Myocyte (in vitro differentiated cells): ENCODE data around the gene ZDHHC8. TPM values are rescaled to one million over a fixed set of nuclear protein-coding genes. Genes with fewer than 3 reads are reported as not detected.

Experiments
- DNase-seq: peaks from one replicate; pipeline ENCODE4 v3.0.0-alpha.2; 2012; ENCODE audit warnings: low read depth
- microRNA counts: library from miRNA; unstranded; fragments of <30 nt; microRNA quantifications from one replicate; lab custom pipeline; 2016
- microRNA-seq: library from miRNA; unstranded; fragments of <30 nt; microRNA quantifications from one replicate; pipeline ENCODE4, GENCODE V29; 2016
- total RNA-seq: library from RNA; depleted of rRNA; stranded (reverse); fragments of >200 nt; gene quantifications from 2 replicates; pipeline ENCODE4 v1.2.3, GENCODE V29; 2014

The ZDHHC8 gene
- total RNA-seq, 1 donor from 2014 or later = 15.6 TPM

DNA sequence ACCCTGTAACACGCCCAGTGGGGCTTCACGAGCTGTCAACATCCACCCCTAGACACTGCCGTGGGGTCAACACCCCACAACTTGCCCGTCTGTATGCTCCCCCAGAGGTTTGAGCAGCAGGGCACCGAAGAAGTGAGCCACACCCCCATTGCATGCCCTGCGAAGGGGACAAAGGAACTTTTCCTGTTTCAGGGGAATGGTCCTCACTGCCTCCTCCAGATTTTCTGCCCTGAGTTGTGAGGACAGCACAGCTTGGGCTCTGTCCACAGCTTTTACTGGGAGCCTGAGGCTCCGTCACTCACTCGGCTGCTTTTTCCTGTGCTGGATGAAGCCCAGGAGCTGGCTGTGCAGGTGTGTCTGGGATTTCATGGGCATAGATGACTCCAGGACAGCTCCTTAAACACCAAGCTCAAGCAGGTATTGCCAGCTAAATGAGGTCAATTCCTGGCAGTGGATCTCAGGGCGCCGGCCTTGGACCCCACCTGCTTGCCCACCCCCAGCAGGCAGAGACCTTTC lies 59.5 kb downstream of the ZDHHC8 start:
- DNase-seq = no peak

DNA sequence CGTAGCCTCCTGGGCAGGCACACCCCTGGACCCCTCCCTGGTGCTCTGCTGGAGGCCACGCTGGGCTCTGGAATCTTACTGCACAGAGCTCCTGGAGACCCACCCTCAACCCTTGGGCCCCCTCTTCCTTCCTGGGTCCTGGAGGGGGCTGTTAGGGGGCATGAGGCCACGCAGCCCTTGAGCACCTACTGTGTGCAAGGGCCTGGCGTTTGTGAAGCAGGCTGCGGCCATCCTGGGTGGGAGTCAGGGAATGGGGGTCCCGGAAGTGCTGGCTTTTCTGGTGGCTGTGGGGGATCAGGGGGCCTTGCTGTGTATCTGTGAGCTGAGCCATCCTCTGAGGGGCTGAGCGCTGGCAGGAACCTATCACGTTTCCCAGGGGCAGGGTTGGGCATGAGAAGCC lies 60.2 kb downstream of the ZDHHC8 start:
- no peak for DNase-seq

DNA sequence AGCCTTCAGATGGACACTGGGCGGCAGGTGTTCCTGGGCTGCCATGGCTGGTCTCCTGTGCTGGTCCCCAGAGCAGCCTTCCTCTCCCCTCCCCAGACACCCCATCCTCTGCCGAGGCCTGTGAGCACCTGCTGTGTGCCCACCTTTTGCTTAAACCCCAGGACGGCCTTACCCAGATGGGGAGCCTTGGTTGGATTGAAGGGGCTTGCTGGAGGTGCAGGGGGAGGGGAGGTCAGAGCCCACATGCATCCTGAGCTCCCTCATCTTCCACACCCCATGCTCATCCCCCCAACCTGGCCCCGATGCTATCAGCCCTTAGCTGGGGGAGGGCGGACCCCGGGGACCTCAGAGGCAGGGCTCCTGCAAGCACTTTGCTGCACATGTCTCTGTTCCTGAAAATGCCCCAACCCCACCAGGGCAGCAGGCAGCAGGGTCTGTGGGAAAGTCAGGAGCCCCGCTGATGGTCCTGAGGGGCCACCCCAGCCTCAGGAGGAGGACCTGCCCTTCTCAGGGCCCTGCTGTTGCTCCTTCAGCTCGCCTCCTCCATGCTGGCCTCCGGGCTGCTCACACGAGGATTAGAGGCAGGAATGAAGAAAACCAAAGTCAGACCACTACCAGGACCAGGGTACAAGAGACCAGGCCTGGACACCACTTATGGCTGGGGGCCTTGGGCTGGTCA lies 60.8 kb downstream of the ZDHHC8 start:
- DNase-seq = no peak

DNA sequence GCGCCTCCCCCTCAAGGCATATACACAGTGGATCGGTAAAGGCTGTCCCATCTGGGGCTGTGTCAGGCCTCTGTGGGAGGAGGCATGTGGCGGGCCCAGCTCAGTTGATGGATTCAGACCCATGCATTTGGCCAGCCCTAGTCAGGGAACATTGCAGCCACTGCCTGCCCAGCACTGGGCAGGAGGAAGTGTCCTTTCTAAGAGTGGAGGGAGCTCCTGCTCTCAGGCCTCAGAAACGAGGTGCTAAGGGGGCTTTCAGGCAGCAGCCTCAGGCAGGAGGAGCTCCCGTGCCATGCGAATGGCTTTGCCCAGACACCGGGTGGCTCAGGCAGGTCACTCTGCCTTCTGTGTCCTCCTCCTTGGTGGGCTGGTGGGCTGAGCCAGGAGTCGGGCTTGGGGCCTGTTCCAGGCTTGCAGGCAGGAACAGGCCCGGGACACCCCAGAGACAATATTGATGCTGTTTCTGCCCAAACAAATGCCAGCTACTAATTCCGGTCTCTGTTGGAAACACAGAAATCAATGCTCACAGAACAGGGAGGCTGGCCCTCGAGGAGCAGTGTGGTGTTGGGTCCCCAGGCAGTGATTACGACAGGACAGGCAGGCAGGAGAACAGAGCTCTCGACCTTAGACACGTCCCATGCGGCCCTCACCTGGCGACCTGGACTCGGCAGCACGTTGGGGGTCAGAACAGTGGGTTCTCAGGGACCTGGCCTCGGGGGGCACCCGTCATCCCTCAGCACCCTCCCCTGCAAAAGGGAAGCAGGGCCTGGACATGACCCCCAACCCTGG lies 61.6 kb downstream of the ZDHHC8 start:
- DNase-seq = no peak

DNA sequence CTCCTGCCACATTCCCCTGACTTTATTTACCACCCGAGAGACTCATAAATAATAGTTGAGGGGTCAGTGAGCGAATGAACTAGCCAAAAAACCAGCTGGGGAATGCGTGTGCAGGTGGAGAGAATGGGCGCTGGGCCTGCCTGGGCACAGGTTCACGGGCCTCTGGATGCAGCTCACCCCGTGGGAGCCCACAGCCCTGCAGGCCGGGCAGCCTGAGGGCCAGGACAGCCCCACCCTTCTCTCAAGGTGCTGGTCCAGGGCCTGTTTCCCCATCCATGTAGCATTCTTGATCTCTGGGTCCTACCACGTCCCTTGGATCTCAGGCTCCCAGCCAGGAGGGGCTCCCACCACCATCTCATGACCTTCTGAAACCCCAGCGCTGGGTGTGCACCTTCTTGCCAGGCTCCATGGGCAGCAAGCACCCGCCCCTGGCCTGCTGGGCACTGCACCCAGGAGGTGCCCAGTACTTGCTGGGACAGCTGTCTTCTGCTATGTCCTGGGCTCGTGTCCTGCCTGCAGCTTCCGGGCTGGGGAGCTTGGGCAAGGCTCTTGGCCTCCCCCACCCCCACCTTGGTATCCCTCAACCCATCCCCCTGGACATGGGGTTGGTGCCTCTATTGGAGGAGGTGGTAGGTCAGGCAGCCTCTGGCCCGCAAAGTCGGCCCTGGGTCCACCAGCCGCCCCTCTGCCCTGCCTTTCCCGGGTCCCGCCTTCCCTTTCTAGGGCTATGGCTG lies 62.3 kb downstream of the ZDHHC8 start:
- DNase-seq = no peak

DNA sequence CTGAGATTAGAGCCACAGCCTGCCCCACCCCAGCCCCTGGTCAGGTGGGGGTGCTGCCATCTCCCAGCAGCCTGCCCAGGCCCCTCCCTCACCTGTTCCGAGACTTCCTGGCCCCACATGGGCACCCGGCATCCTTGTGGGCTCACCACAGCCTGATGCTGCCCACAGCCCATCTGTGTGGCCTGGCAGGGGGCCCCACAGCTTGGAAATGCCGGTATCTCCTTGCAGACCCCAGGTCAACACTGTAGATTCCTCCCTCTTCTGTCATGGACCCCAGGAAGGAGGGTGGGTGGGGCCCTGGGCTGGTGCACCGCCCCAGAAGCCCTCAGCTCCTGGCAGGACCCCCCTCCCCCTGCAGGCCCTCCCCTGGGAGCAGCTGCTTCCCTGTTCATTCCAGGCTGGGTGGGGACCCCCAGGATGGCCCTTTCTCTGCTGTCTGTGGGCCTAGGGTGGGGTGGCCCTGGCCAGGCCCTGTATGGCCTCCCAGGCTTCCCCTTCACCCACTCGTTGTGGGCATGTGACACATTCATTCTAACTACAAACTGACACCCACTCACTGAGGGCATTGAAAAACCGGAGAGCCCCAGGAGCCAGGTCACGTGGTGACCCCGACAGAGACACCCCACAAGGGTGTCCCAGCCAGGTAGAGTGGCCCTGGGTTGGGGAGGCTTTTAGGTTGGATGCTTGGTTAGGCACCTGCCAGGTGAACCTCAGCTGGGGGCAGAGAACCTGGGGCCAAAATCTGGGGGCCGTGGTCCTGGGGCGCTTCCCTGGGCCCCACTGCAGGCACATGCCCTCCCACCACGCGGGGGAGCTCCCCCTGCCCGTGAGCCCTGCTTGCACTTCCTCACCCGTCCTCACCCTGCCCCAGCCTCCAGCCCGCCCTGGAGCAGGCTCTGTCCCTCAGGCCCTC lies 63.3 kb downstream of the ZDHHC8 start:
- DNase-seq = no peak

DNA sequence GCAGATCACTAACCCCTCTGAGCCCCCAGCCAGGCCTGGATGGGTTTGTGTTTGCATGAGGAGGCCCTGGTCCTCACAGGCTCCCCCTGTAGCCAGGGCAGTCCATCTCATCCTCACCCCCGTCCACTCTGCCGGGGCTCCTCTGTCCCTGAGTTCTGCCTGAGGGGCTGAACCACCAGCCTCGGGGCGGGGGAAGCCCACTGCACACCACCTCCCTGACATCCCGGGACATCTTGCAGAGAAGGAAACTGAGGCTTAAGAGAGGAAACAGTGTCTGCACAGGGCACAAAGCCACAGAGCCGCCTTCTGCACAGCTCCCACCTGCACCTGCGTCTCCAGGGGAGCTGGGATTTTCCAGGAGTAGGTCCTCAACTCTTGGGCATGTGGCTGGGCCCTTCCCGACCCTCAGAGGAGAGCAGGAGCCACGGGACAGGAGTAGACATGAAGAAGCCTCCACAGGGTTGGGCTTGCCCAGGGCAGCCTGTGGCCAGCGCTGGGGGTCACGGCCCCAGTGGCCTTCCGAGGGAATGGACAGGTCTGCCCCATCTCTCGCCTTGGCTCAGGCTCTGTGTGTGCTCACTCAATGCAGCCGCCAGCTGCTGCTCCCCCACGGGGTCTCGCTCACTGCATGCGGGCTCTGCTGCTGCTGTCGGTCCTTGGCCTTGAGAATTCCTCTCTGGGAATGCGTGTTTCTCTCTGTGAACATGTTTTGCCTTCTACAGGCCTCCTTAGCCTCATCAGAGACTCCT lies 64.7 kb downstream of the ZDHHC8 start:
- DNase-seq = no peak

MicroRNAs within 50 kb of the gene (microRNA counts, 767-probe panel; counts per million panel counts)
- not detected for microRNA hsa-miR-1306-3p (lab: Ali Mortazavi, UCI)

Small RNA genes lying within 50 kb of the gene (microRNA-seq; reads per million reads assigned to microRNA genes)
- gene MIR6816 = not detected

Other genes with a start within 250 kb of the ZDHHC8 start
- 459 and 555 TPM in 2 replicates for gene COMT, start 190.0 kb upstream of the ZDHHC8 start, total RNA-seq
- 28.7 and 34.3 TPM in 2 replicates for gene TXNRD2, start 190.0 kb upstream of the ZDHHC8 start, total RNA-seq
- 26.2 and 37.7 TPM in 2 replicates for gene ARVCF, start 115.0 kb upstream of the ZDHHC8 start, total RNA-seq
- gene TANGO2, start 110.7 kb upstream of the ZDHHC8 start, total RNA-seq = 39.0 and 43.4 TPM in 2 replicates
- 21.1 and 22.4 TPM in 2 replicates for gene DGCR8, start 51.6 kb upstream of the ZDHHC8 start, total RNA-seq
- gene RANBP1, start 15.7 kb upstream of the ZDHHC8 start, total RNA-seq = 214 and 239 TPM in 2 replicates
- gene TRMT2A, start 14.6 kb upstream of the ZDHHC8 start, total RNA-seq = 62.7 and 79.7 TPM in 2 replicates
- 0.40 and 2.2 TPM in 2 replicates for gene CCDC188, start 19.3 kb downstream of the ZDHHC8 start, total RNA-seq
- 10.5 and 12.7 TPM in 2 replicates for gene RTN4R, start 136.5 kb downstream of the ZDHHC8 start, total RNA-seq
- 55.7 and 72.8 TPM in 2 replicates for gene DGCR6L, start 188.3 kb downstream of the ZDHHC8 start, total RNA-seq